Loucy (cell line): ENCODE results near the gene GLRA1.

Experiments
- H2AFZ ChIP-seq: fragments of 200-600 bp; sonication (generic); 2 replicates; pipeline ENCODE4 v1.6.0; 2016; ENCODE audit warnings: antibody characterized with exemption, mild to moderate bottlenecking, low read length, moderate library complexity
- H3F3A ChIP-seq: fragments of 200-600 bp; 2 replicates; pipeline ENCODE4 v1.6.0; 2016; ENCODE audit warnings: antibody characterized with exemption, low read depth, mild to moderate bottlenecking
- H3K27me3 ChIP-seq: fragments of 200-600 bp; sonication (generic); 2 replicates; pipeline ENCODE4 v1.6.1; 2014; ENCODE audit warnings: low read length, mild to moderate bottlenecking; ENCODE audit not compliant: insufficient read depth, poor library complexity, severe bottlenecking
- H3K36me3 ChIP-seq: fragments of 200-600 bp; sonication (generic); 2 replicates; pipeline ENCODE4 v1.6.1; 2016; ENCODE audit warnings: low read length; ENCODE audit not compliant: insufficient read depth
- H3K4me1 ChIP-seq: fragments of 200-600 bp; sonication (generic); 2 replicates; pipeline ENCODE4 v1.5.1; 2014; ENCODE audit warnings: low read length, mild to moderate bottlenecking; ENCODE audit not compliant: insufficient read depth, poor library complexity, severe bottlenecking
- H3K4me2 ChIP-seq: fragments of 200-600 bp; sonication (generic); 2 replicates; pipeline ENCODE4 v1.6.0; 2014; ENCODE audit warnings: antibody characterized with exemption, low read length, low read depth, mild to moderate bottlenecking; ENCODE audit not compliant: poor library complexity, severe bottlenecking
- H3K4me3 ChIP-seq: fragments of 200-600 bp; sonication (generic); 2 replicates; pipeline ENCODE4 v1.5.1; 2014; ENCODE audit warnings: low read length, mild to moderate bottlenecking, mixed read lengths; ENCODE audit not compliant: poor library complexity, severe bottlenecking
- H3K79me2 ChIP-seq: fragments of 200-600 bp; sonication (generic); 2 replicates; pipeline ENCODE4 v1.6.1; 2014; ENCODE audit warnings: low read length; ENCODE audit not compliant: insufficient read depth
- H3K9ac ChIP-seq: fragments of 200-600 bp; sonication (generic); 2 replicates; pipeline ENCODE4 v1.6.0; 2014; ENCODE audit warnings: mild to moderate bottlenecking, low read depth, low read length, moderate library complexity; ENCODE audit not compliant: poor library complexity, severe bottlenecking
- H3K9me2 ChIP-seq: fragments of 200-600 bp; sonication (generic); replicated peaks from 2 replicates; pipeline ENCODE4 v1.6.1; 2016; ENCODE audit warnings: low read depth, low read length, mixed read lengths
- H3K9me3 ChIP-seq: fragments of 200-600 bp; sonication (generic); 2 replicates; pipeline ENCODE4 v1.6.1; 2014; ENCODE audit warnings: mild to moderate bottlenecking, antibody characterized with exemption, low read length, low read depth; ENCODE audit not compliant: insufficient read depth
- H4K20me1 ChIP-seq: fragments of 200-600 bp; sonication (generic); 2 replicates; pipeline ENCODE4 v1.6.0; 2014; ENCODE audit warnings: antibody characterized with exemption, low read length, mild to moderate bottlenecking; ENCODE audit not compliant: insufficient read depth, poor library complexity, severe bottlenecking
- CTCF ChIP-seq: fragments of 200-600 bp; sonication (generic); conservative IDR thresholded peaks from 2 replicates; pipeline ENCODE4 v1.5.1; 2014; ENCODE audit warnings: mild to moderate bottlenecking, antibody characterized with exemption, low read length
- EZH2phosphoT487 ChIP-seq: fragments of 200-600 bp; IDR thresholded peaks from 2 replicates; pipeline ENCODE4 v1.6.1; 2018; ENCODE audit warnings: antibody characterized with exemption, mild to moderate bottlenecking, moderate library complexity, borderline replicate concordance

GLRA1 gene

DNA sequence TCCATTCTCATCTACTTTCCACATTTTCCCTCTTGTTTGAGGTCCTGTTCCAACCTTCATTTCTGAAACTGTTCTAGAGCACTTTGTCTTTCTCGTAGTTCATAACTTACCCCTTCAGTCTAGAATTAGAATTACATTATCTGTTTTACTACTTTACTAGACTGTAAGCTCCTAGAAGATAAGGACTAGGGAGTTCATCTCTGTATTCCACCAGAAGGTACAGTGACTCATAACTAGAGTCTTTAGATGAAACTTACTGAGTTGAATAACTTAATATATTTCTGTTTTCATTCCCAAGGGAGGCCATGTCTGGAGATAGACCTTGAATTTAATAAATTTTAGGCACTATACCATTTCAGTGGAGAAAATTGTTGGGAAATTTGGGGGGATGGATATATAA is 114.2 kb downstream of the GLRA1 start:
- H3F3A ChIP-seq, result no peaks in the 10 kb centered on the region
- no peak overlapping the region for H3K4me3 ChIP-seq
- H3K4me2 ChIP-seq, result no peak overlapping the region
- H4K20me1 ChIP-seq, result peaks cover 22% of the 10 kb centered on the region
- no peak overlapping the region for H3K9ac ChIP-seq
- no peaks in the 10 kb centered on the region for H3K9me3 ChIP-seq
- 0 out of 2 replicates have a peak, but pooled peaks cover 8% of the 10 kb centered on the region for H3K79me2 ChIP-seq
- no peaks in the 10 kb centered on the region for H3K27me3 ChIP-seq
- H3K9me2 ChIP-seq, result no peaks in the 10 kb centered on the region
- H3K36me3 ChIP-seq, result peaks cover 69% of the 10 kb centered on the region
- H2AFZ ChIP-seq, result no peak overlapping the region
- H3K4me1 ChIP-seq, result no peaks in the 10 kb centered on the region
- TF ChIP-seq CTCF, result no peak
- no peak for TF ChIP-seq EZH2phosphoT487

- Histone ChIP-seq H3K79me2 (0 out of 2 replicates have a peak, but pooled peaks cover 12% of the 10 kb centered on the region), H4K20me1 (peaks cover 22% of the 10 kb centered on the region), H3K36me3 (peaks cover 88% of the 10 kb centered on the region), H3K9me2 (no peaks in the 10 kb centered on the region), H3K4me2 (no peak overlapping the region), H3K9me3 (no peaks in the 10 kb centered on the region), H3K9ac (no peak overlapping the region), H3K4me1 (no peaks in the 10 kb centered on the region), H3F3A (no peaks in the 10 kb centered on the region), H2AFZ (no peak overlapping the region), H3K4me3 (no peak overlapping the region), H3K27me3 (no peaks in the 10 kb centered on the region)
- TF ChIP-seq CTCF (no peak), EZH2phosphoT487 (no peak)
These were observed 116.0 kb downstream of the GLRA1 start for GRCh38 chr5:151808451-151809169.

DNA sequence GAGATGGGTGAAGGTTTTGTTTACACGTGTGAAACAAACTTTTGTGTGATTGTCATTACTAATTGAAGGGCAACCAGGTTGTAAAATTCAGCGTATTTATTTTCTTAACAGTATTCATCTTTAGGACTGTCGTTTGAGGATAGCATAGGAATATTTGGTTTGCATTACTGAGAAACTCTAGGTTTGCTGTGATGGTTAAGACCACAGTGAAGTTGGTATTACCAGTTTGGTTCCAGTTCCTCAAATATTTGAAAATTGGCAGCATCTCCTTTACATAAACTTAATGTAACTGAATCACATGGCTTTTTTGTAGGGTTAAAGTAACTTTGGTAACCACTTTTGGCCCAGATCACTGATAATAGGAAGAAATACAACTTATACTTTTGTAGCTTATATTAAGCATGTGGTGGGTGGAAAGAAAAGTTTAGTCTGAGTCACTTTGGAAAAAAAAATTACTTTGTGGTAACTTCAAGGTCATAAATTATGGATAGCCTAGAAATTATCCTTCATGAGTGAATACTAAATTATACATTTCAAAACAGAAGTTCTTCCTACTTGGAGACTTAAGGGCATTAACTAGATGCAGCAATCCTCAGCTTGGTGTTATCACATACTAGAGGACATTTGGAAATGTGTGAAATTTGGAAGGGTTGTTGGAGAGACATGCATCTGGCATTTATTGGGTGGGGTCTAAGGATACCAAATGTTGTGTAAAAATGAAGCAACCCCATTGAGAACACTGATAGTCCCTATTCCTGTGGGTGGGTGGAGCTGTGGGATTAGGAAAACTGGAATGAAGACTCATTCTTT is 119.0 kb downstream of the GLRA1 start:
- Histone ChIP-seq H3K4me3 (no peak overlapping the region), H3K4me2 (no peak overlapping the region), H4K20me1 (peaks cover 31% of the 10 kb centered on the region), H3K27me3 (no peaks in the 10 kb centered on the region), H3K9ac (no peak overlapping the region), H3K4me1 (no peaks in the 10 kb centered on the region), H3K9me3 (no peaks in the 10 kb centered on the region), H2AFZ (no peak overlapping the region), H3K9me2 (no peaks in the 10 kb centered on the region), H3K36me3 (peaks cover 92% of the 10 kb centered on the region), H3F3A (no peaks in the 10 kb centered on the region), H3K79me2 (0 out of 2 replicates have a peak, but pooled peaks cover 12% of the 10 kb centered on the region)
- TF ChIP-seq CTCF (no peak), EZH2phosphoT487 (no peak)
